ENCODE data around the gene ATP5F1D.

The ATP5F1D gene

GRCh38 chr19:1227304-1228054 is 14.1 kb upstream of the ATP5F1D start:
- Mint-ChIP-seq H3K4me3 (no peak overlapping the region), H3K27ac (no peak overlapping the region), H3K4me1 (no peaks in the 10 kb centered on the region), H3K36me3 (no peaks in the 10 kb centered on the region), H3K27me3 (no peaks in the 10 kb centered on the region), H3K9me3 (no peaks in the 10 kb centered on the region)

DNA sequence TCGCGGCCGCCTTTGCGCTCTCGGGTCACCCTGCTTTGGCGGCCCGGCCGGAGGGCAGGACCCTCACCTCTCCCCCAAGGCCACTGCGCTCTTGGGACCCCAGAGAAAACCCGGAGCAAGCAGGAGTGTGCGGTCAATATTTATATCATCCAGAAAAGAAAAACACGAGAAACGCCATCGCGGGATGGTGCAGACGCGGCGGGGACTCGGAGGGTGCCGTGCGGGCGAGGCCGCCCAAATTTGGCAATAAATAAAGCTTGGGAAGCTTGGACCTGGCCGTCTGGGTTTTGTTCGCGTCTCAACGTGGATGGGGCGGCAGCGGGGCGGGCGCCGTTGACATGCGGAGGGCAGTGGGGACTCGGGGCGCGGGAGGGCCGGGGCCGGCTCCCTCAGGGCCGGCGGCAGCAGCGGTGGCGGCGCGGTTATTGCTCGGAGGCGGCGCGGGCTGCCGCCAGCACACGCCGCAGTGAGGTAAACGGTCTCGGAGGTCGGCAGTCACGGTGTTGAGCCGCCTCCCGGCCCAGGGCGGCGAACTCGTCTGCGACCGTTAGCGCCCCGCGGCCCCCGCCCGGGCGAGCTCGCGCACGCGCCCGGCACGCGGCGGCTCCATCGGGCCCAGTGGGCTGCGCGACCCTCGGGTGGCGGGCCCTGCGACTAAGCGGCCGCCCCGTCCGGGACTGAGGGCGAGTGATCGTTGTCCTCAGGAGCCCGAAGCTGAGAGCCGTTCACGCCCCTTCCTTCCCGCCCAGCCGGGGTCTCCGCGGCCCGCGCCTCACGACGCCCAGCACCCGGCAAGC is 13.2 kb upstream of the ATP5F1D start:
- no peaks in the 10 kb centered on the region for H3K36me3 Mint-ChIP-seq
- no peak overlapping the region for H3K4me3 Mint-ChIP-seq
- no peaks in the 10 kb centered on the region for H3K27me3 Mint-ChIP-seq
- no peaks in the 10 kb centered on the region for H3K4me1 Mint-ChIP-seq
- H3K27ac Mint-ChIP-seq, result no peak overlapping the region
- no peaks in the 10 kb centered on the region for H3K9me3 Mint-ChIP-seq

DNA sequence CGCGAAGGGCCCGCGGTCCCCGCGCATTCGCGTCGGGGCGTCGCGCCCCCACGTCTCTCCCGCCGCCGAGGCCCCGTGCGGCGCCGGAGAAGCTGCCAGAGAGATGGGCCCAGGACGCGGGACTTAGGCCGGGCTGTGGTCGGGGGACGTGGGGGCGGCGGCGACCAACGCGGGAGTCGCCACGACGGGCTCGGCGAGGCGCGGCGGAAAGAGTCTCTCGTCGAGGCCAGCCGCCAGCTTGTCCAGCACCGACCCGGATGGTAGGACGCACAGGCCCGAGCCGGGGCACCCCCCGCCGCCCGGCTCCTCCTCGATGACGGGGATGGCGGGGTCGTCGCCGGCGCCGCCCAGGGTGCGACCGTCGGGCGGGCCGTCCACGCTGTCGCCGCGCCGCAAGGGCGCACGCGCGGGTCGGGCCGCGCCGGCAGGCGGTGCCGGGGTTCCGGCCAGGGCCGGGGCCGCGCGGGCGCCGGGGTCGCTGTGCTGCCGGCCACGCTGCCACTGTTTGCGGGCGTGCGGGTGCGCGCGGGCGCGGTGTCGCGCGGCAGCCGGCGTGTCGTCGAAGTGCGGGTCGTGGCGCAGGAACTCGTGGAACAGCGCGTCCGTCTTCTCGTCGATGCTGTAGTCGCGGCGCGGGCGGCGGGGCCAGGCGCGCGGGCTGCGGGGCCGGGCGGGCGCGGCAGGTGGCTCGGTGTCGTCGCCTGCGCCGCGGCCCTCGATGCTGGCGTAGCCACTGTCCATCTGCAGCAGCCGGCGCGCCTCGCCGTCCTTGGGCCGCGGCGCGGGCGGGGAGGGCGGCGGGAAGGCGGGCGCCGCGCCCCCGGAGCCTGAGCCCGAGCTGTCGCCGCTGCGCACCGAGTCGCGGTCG is 12.3 kb upstream of the ATP5F1D start:
- H3K4me1 Mint-ChIP-seq, result no peaks in the 10 kb centered on the region

DNA sequence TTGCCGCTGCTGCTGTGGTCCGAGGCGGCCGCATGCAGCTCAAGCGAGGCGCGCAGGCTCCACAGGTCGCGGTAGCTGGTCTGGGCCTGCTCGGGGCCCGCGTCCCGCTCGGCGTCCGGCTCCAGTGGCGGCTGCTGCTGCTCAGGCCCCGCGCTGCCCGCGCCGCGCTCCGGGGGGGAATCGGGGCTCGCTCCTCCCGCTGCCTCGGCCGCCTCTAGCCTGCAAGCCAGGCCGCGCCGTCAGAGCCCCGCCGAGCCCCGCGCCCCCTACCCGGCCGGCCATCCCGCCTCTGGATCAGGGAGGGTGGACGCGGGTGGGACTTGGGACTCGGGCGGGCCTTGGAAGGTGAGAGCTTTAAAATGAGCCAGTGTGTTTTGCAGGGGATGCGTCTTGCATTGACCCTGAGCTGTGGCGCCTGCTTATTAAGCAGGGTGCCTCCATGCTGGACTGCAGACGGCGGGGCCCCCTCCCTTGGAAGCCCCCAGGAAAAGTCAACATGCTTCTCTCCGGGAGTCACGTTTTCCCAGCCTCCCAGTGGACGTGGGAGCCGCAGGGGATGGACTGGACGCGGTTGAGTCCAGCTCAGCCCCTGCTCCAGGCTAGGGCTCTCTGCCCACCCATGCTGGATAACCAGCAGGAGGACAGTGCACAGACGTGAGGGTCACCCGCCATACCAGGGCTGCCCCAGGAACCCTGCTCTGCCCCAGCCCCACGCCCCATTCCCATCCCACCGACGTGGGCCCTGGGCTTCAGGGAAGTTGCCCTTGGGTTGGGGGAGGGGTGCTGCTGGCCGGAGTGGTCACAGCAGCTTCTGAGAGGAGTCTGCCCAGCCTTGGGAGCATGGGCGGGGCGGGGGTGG is 11.4 kb upstream of the ATP5F1D start:
- H3K9me3 Mint-ChIP-seq, result no peaks in the 10 kb centered on the region
- H3K4me3 Mint-ChIP-seq, result no peak overlapping the region
- no peak overlapping the region for H3K27ac Mint-ChIP-seq
- no peaks in the 10 kb centered on the region for H3K36me3 Mint-ChIP-seq
- no peaks in the 10 kb centered on the region for H3K4me1 Mint-ChIP-seq
- no peaks in the 10 kb centered on the region for H3K27me3 Mint-ChIP-seq

More for the DNA sequence above, 12.3 kb upstream of the ATP5F1D start:
- no peaks in the 10 kb centered on the region for H3K27me3 Mint-ChIP-seq
- no peak overlapping the region for H3K4me3 Mint-ChIP-seq
- H3K9me3 Mint-ChIP-seq, result no peaks in the 10 kb centered on the region
- H3K27ac Mint-ChIP-seq, result no peak overlapping the region
- no peaks in the 10 kb centered on the region for H3K36me3 Mint-ChIP-seq

- no peaks in the 10 kb centered on the region for H3K9me3 Mint-ChIP-seq
- H3K27me3 Mint-ChIP-seq, result no peaks in the 10 kb centered on the region
- no peaks in the 10 kb centered on the region for H3K36me3 Mint-ChIP-seq
- H3K4me1 Mint-ChIP-seq, result no peaks in the 10 kb centered on the region
- no peak overlapping the region for H3K4me3 Mint-ChIP-seq
- H3K27ac Mint-ChIP-seq, result no peak overlapping the region
These were observed 10.6 kb upstream of the ATP5F1D start for GRCh38 chr19:1230783-1231489.

DNA sequence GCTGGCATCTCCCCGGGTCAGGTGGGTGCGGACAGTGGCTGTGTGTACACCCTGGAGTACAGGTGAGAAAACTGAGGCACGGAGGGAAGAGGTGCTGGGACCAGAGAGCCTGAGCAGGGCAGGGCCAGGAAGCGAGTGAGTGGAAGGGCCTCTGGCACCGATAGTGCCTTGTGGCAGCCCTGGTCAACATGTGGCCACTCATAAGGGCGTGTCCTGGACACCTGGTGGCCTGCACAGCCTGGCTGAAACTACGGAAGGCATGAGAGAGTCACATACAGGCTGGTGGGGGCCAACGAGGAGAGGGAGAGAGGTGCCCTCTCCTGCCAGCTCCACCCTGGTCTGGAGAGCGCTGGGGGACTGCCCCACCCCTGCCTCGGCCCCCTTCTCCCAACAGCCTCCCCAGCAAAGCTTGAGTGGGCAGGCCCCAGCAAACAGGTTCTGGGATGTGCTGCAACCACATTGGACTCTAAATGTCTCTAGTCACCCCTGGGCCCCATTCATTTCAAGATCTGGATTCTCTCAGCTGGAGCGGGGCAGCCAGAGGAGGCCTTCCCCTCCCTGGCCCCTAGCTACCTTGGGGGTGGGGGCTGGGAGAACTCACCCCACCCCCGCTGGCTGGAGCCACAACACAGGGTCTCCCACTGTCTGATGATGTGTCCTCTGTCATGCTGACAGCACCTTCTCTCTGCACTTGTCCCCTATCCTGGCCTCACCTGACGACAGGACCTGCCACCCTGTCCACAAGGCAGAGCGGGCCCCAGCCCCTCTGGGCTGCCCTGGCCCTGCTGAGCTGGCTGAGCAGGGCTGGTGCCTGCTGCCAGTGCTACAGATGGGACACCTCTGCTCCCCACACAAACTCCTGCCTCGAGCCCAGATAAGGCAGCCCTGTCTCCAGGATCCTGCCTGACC is 9.6 kb upstream of the ATP5F1D start:
- Mint-ChIP-seq H3K4me1 (no peaks in the 10 kb centered on the region), H3K36me3 (no peaks in the 10 kb centered on the region), H3K9me3 (no peaks in the 10 kb centered on the region), H3K4me3 (no peak overlapping the region), H3K27me3 (no peaks in the 10 kb centered on the region), H3K27ac (no peak overlapping the region)

DNA sequence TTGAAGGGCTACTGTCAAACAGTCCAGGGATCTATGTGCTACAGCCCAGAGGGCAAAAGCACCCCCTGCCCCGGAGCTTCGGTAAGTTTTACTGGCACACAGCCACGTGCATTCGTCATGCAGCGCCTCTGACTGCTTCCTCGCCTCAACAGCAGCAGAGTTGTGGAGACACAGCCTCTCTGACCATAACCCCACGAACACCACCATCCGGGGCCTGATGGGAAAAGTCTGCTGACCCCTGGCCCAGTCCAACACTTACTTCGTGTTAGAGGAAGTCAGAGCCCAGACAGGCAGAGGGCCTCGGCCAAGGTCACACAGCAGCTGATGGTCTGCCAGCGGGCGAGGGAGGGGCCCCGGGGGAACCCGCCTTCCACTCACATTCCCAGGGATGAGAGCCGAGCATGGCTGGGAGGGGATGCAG is 8.9 kb upstream of the ATP5F1D start:
- Mint-ChIP-seq H3K36me3 (no peaks in the 10 kb centered on the region), H3K27me3 (no peaks in the 10 kb centered on the region), H3K4me3 (no peak overlapping the region), H3K9me3 (no peaks in the 10 kb centered on the region), H3K27ac (no peak overlapping the region), H3K4me1 (no peaks in the 10 kb centered on the region)

DNA sequence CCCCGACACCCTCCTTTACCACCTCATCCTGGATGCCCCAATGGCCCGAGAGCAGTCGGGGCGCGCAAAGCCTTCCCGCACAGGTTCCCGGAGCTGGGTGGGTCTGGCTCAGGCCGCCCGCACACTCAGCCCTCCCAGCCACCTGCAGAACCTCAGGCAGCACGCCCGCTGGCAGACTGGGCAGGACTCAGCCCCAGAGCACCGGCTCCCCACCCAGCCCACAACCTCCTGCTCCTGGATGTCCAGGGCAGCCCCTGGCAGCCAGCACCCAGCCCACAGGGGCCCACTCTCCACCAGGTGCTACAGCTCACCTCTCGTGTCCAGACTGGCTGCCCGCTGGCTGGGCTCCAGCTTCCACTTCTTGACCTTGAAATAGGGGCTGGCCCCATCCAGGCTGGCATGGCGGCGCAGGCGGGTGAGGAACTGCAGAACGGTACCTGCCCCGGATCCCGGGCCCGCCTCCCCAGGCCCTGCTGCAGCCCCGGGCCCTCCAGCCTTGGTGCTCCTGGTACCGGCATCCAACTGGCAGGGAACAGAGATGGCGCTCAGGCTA is 8.4 kb upstream of the ATP5F1D start:
- no peaks in the 10 kb centered on the region for H3K9me3 Mint-ChIP-seq
- H3K36me3 Mint-ChIP-seq, result no peaks in the 10 kb centered on the region
- H3K4me1 Mint-ChIP-seq, result peaks cover under 1% of the 10 kb centered on the region
- no peaks in the 10 kb centered on the region for H3K27me3 Mint-ChIP-seq
- H3K4me3 Mint-ChIP-seq, result no peak overlapping the region
- no peak overlapping the region for H3K27ac Mint-ChIP-seq

DNA sequence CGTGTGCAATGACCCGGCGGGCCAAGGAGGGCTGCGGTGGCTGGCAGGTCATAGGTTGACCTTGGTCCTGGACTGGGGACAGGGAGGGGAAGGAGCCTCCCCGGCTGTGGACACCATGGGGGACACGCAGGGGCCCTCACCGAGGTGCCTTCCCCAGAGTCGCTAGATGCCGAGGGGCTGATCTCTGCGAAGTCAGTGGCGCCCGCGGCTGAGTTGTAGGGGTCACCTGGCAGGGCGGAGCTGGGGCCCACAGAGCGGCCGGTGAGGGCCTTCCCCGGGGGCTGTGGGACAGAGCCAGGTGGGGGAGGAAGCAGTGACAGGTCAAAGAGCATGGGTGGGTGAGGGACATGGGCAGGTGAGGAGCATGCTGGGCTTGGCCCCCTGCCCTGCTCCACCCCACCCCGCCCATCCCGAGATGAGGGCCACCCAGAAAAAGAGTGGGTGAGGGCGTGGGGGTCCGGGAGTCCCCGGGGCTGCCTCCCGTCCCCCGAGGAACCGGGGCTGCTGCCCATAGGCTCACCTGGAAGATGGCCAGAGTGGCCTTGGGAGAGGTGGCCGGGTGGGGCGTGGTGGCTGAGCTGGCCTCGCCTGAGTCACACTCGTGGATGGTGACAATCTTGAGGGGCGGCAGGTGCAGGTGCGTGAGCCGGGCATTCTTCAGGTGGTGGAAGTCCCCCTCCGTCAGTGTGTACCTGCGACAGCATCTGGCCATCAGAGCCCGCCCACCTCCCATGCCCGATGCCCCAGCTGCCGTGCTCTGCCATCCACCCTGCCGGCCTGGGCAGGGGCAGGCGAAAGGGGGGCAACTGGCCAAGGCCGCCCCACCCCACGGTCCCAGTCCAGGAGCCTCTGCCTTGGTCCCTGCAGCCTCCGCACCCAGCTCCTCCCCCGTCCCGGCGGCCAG is 7.2 kb upstream of the ATP5F1D start:
- Mint-ChIP-seq H3K9me3 (no peaks in the 10 kb centered on the region), H3K27me3 (peaks cover 6% of the 10 kb centered on the region), H3K4me3 (no peak overlapping the region), H3K27ac (no peak overlapping the region), H3K36me3 (no peaks in the 10 kb centered on the region), H3K4me1 (peaks cover 9% of the 10 kb centered on the region)

- Mint-ChIP-seq H3K27me3 (peaks cover 6% of the 10 kb centered on the region), H3K27ac (no peak overlapping the region), H3K36me3 (no peaks in the 10 kb centered on the region), H3K4me3 (no peak overlapping the region), H3K9me3 (no peaks in the 10 kb centered on the region), H3K4me1 (peaks cover 9% of the 10 kb centered on the region)
These were observed 6.6 kb upstream of the ATP5F1D start for GRCh38 chr19:1234955-1235380.

GRCh38 chr19:1235625-1236538 is 5.7 kb upstream of the ATP5F1D start:
- H3K27me3 Mint-ChIP-seq, result peaks cover 6% of the 10 kb centered on the region
- peaks cover 10% of the 10 kb centered on the region for H3K4me1 Mint-ChIP-seq
- H3K4me3 Mint-ChIP-seq, result no peak overlapping the region
- H3K9me3 Mint-ChIP-seq, result no peaks in the 10 kb centered on the region
- no peaks in the 10 kb centered on the region for H3K36me3 Mint-ChIP-seq
- H3K27ac Mint-ChIP-seq, result no peak overlapping the region

DNA sequence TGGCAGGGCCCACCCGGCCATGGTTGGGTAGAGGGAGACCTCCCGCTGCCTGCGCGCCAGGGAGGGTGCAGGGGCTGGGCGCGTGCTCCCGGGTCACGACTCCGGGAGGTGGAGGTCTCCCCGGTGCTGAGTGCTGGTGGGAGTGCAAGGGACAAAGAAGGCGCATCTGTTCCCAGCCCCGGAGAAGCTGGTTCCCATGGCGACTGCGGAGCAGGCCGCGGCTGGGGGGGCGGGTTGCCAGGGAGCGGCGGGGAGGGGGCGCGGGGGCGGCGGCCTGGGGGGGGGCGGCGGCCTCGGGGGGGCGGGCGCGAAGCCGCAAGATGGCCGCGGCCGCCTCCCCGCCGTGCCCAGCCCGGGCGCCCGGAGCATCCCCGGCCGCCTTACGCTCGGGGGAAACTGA is 5.0 kb upstream of the ATP5F1D start:
- peaks cover 6% of the 10 kb centered on the region for H3K27me3 Mint-ChIP-seq
- H3K4me3 Mint-ChIP-seq, result no peak overlapping the region

More for the DNA sequence above, 5.0 kb upstream of the ATP5F1D start:
- Mint-ChIP-seq H3K4me1 (peaks cover 17% of the 10 kb centered on the region), H3K36me3 (no peaks in the 10 kb centered on the region), H3K27ac (no peak overlapping the region), H3K9me3 (no peaks in the 10 kb centered on the region)

Measured in activated naive CD4-positive, alpha-beta T cell treated with anti-CD3 and anti-CD28 coated beads, Interleukin-2, amount 50 U/mL, for 24 hours (primary cell).